Keratinocyte (primary cell): Measurements from ENCODE around the gene YAP1. TPM values are rescaled to one million over a fixed set of nuclear protein-coding genes. Genes with fewer than 3 reads are reported as not detected.

Experiments
- DNase-seq: peaks from one replicate; pipeline ENCODE4 v3.0.0-alpha.2; 2011; ENCODE audit warnings: low read depth, missing footprints, low spot score
- FAIRE-seq: peaks from 2 replicates; lab custom pipeline; 2011; peaks lifted over from hg19 to GRCh38; lab: Jason Lieb, UNC
- H2AFZ ChIP-seq: 2 replicates; pipeline ENCODE4 v1.6.0; 2012; ENCODE audit warnings: low read length, control low read depth, inconsistent platforms; ENCODE audit not compliant: control insufficient read depth
- H3K27ac ChIP-seq: 2 replicates; pipeline ENCODE4 v1.5.1; 2011; ENCODE audit warnings: low read length; ENCODE audit not compliant: control insufficient read depth, insufficient read depth
- H3K27me3 ChIP-seq: 3 replicates; pipeline ENCODE4 v1.6.0; 2011; ENCODE audit warnings: low read length; ENCODE audit not compliant: control insufficient read depth, insufficient read depth; ENCODE audit errors: extremely low read depth
- H3K36me3 ChIP-seq, 2 experiments: 2 replicates in 1 of 2; 3 replicates in 1 of 2; pipeline ENCODE4 v1.5.1; 2011; ENCODE audit warnings: low read length in 2 of 2, mild to moderate bottlenecking in 1 of 2; ENCODE audit not compliant: control insufficient read depth in 2 of 2, insufficient read depth in 2 of 2; ENCODE audit errors: extremely low read depth in 1 of 2
- H3K4me1 ChIP-seq: 3 replicates; pipeline ENCODE4 v1.5.1; 2011; ENCODE audit warnings: low read length; ENCODE audit not compliant: control insufficient read depth, insufficient read depth; ENCODE audit errors: extremely low read depth
- H3K4me2 ChIP-seq: 3 replicates; pipeline ENCODE4 v1.6.0; 2011; ENCODE audit warnings: low read depth, low read length; ENCODE audit not compliant: control insufficient read depth, insufficient read depth; ENCODE audit errors: extremely low read depth
- H3K4me3 ChIP-seq, 3 experiments: fragments of 200-600 bp in 1 of 3; sonication (generic) in 1 of 3; 2 replicates in 2 of 3; 3 replicates in 1 of 3; pipeline ENCODE4 v1.5.1; 2011 to 2016; ENCODE audit warnings: low read length in 3 of 3, mild to moderate bottlenecking in 3 of 3, control low read depth in 2 of 3, inconsistent platforms in 1 of 3, low read depth in 1 of 3, mixed read lengths in 1 of 3, mixed run types in 1 of 3, moderate library complexity in 1 of 3; ENCODE audit not compliant: control insufficient read depth in 2 of 3, insufficient read depth in 2 of 3; ENCODE audit errors: extremely low read depth in 1 of 3
- H3K79me2 ChIP-seq: 2 replicates; pipeline ENCODE4 v1.6.0; 2012; ENCODE audit warnings: low read length; ENCODE audit not compliant: control insufficient read depth, insufficient read depth
- H3K9ac ChIP-seq: 3 replicates; pipeline ENCODE4 v1.6.0; 2011; ENCODE audit warnings: low read length; ENCODE audit not compliant: control insufficient read depth, insufficient read depth; ENCODE audit errors: extremely low read depth
- H3K9me1 ChIP-seq: 3 replicates; pipeline ENCODE4 v1.6.0; 2011; ENCODE audit warnings: low read length; ENCODE audit not compliant: control insufficient read depth, insufficient read depth; ENCODE audit errors: extremely low read depth
- H3K9me3 ChIP-seq: 2 replicates; pipeline ENCODE4 v1.5.1; 2012; ENCODE audit warnings: low read depth, low read length; ENCODE audit not compliant: control insufficient read depth
- H4K20me1 ChIP-seq: 3 replicates; pipeline ENCODE4 v1.6.0; 2011; ENCODE audit warnings: low read length; ENCODE audit not compliant: control insufficient read depth, insufficient read depth; ENCODE audit errors: extremely low read depth
- EZH2 ChIP-seq: IDR thresholded peaks from one replicate; pipeline ENCODE4 v1.6.1; 2012; ENCODE audit warnings: inconsistent platforms, mild to moderate bottlenecking, low read length, moderate library complexity
- dilution Hi-C: fragments of 300-500 bp; cut with MboI; formaldehyde crosslinking; loops from one replicate; pipeline ENCODE4 v1.7.0; 2020; ENCODE audit warnings: low sequenced_read_pairs; ENCODE audit not compliant: extremely low pct_ligation_motif_present
- polyA plus RNA-seq, 5 experiments: library from polyadenylated mRNA; depleted of rRNA in 3 of 5; stranded (reverse) in 3 of 5; stranded (forward) in 1 of 5; unstranded in 1 of 5; fragments of >200 nt; gene quantifications; 1 replicate in 1 of 5; 2 replicates in 3 of 5; 3 replicates in 1 of 5; pipeline versions ENCODE4 v1.2.1 to v1.2.3, GENCODE V29; 2011 to 2012; ENCODE audit warnings: missing spikeins in 2 of 5, low read depth in 1 of 5, low replicate concordance in 1 of 5
- TF ChIP-seq, protein P1 (sequence below), 3 experiments: IDR thresholded peaks in 1 of 3; conservative IDR thresholded peaks in 1 of 3; optimal IDR thresholded peaks in 1 of 3; 2 replicates in 2 of 3; 3 replicates in 1 of 3; pipeline versions ENCODE3 to v1.5.1; 2011; ENCODE audit warnings: low read length in 3 of 3, mild to moderate bottlenecking in 3 of 3, moderate library complexity in 2 of 3, control low read depth in 1 of 3, inconsistent platforms in 1 of 3; ENCODE audit not compliant: insufficient read depth in 2 of 3; ENCODE audit errors: extremely low read depth in 1 of 3

Gene YAP1
- polyA plus RNA-seq, 1 donor (not counting 4 experiments of a cell fraction or from before 2014, with no cell fraction given), result 105 TPM

DNA sequence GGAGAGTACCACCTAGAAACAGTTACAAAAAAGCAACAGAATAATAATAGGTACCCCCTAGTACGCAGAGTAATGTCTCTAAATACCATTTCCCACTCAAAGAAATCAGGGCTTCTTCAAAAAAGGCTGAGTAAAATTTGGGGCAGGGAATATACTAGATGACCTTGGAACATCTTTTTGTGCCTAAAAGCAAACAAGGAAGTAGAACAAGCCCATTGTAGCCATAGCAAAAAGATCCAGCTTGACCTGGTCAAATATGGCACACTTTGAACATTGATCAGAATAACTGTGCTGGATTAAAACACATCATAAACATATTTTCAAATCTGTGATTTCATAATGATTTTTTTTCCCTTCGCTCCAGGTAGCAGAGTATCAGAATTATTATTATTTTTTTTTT lies 91.5 kb downstream of the YAP1 start:
- Histone ChIP-seq H4K20me1 (no peaks in the 10 kb centered on the region), H3K4me2 (no peak overlapping the region)

DNA sequence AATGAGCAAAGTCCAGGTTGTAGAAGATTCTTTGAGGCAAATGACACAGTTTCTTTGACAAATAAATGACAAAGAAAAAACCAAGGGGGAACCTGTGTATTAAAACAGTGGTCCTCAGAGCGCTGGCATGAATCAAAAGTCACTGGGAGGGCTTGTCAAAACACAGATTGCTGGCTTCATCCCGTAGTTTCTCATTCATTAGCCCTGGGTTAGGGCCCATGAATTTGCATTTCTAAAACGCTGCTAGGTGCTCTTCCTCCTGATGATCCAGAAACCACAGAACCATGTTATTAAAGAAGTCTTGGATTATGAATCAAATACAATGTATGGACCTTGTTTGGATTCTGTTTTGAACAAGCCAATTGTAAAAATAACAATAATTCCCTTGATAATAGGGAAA lies 92.7 kb downstream of the YAP1 start:
- no peaks in the 10 kb centered on the region for H3K9me1 ChIP-seq
- no peak overlapping the region for H2AFZ ChIP-seq
- dilution Hi-C loops, result no loop called here
- H3K4me3 ChIP-seq, result no peak overlapping the region
- no peaks in the 10 kb centered on the region for H3K9me3 ChIP-seq
- peaks cover 26% of the 10 kb centered on the region for H3K79me2 ChIP-seq
- peaks cover 11 to 16% of the 10 kb centered on the region in 2 experiments for H3K36me3 ChIP-seq
- FAIRE-seq, result no peak
- no peak overlapping the region for H3K9ac ChIP-seq
- TF ChIP-seq EZH2, result no peak
- TF ChIP-seq, protein P1, sequence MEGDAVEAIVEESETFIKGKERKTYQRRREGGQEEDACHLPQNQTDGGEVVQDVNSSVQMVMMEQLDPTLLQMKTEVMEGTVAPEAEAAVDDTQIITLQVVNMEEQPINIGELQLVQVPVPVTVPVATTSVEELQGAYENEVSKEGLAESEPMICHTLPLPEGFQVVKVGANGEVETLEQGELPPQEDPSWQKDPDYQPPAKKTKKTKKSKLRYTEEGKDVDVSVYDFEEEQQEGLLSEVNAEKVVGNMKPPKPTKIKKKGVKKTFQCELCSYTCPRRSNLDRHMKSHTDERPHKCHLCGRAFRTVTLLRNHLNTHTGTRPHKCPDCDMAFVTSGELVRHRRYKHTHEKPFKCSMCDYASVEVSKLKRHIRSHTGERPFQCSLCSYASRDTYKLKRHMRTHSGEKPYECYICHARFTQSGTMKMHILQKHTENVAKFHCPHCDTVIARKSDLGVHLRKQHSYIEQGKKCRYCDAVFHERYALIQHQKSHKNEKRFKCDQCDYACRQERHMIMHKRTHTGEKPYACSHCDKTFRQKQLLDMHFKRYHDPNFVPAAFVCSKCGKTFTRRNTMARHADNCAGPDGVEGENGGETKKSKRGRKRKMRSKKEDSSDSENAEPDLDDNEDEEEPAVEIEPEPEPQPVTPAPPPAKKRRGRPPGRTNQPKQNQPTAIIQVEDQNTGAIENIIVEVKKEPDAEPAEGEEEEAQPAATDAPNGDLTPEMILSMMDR (optimal IDR thresholded peaks at IDR 0.05 in 1 of 3, IDR thresholded peaks at IDR 0.05 in 1 of 3, conservative IDR thresholded peaks at IDR 0.05 in 1 of 3; ENCODE audit: extremely low read depth in 1 of 3, insufficient read depth in 2 of 3, low read length in 3 of 3), result no peak
- DNase-seq, result no peak
- H3K27ac ChIP-seq, result no peak overlapping the region
- no peaks in the 10 kb centered on the region for H3K27me3 ChIP-seq
- no peak overlapping the region for H3K4me2 ChIP-seq
- peaks cover 7% of the 10 kb centered on the region for H3K4me1 ChIP-seq
- H4K20me1 ChIP-seq, result no peaks in the 10 kb centered on the region

More for the DNA sequence above, 91.5 kb downstream of the YAP1 start:
- Histone ChIP-seq H3K79me2 (peaks cover 29% of the 10 kb centered on the region), H3K36me3 (peaks cover 8 to 14% of the 10 kb centered on the region in 2 experiments), H3K27ac (no peak overlapping the region), H3K4me1 (peaks cover 7% of the 10 kb centered on the region), H3K9ac (no peak overlapping the region), H3K9me3 (no peaks in the 10 kb centered on the region), H3K27me3 (no peaks in the 10 kb centered on the region), H2AFZ (no peak overlapping the region), H3K9me1 (no peaks in the 10 kb centered on the region), H3K4me3 (no peak overlapping the region)
- DNase-seq (no peak), FAIRE-seq (no peak)
- TF ChIP-seq, protein P1 (optimal IDR thresholded peaks at IDR 0.05 in 1 of 3, IDR thresholded peaks at IDR 0.05 in 1 of 3, conservative IDR thresholded peaks at IDR 0.05 in 1 of 3; ENCODE audit: extremely low read depth in 1 of 3, insufficient read depth in 2 of 3, low read length in 3 of 3), result no peak
- TF ChIP-seq EZH2, result no peak
- dilution Hi-C loops, result no loop called here
